Panc1 (cell line): Measurements from ENCODE around the gene GRM1.

ENCODE experiments used
- CTCF ChIP-seq: fragments of 450-650 bp; IDR thresholded peaks from 2 replicates; pipeline ENCODE4 v1.5.1; 2017; ENCODE audit warnings: mild to moderate bottlenecking
- POLR2AphosphoS5 ChIP-seq: IDR thresholded peaks from 2 replicates; pipeline ENCODE4 v1.6.1; 2012; ENCODE audit warnings: mild to moderate bottlenecking, low read depth, low read length, moderate library complexity
- REST ChIP-seq, 2 experiments: IDR thresholded peaks; 2 replicates each; pipeline ENCODE4 v1.6.1; 2011 to 2012; ENCODE audit warnings: low read depth in 2 of 2, control low read depth in 1 of 2, low read length in 1 of 2, mild to moderate bottlenecking in 1 of 2, moderate library complexity in 1 of 2; ENCODE audit not compliant: insufficient read depth in 1 of 2
- SIN3A ChIP-seq: IDR thresholded peaks from 2 replicates; pipeline ENCODE4 v1.6.1; 2012; ENCODE audit warnings: low read depth, mild to moderate bottlenecking, low read length, moderate library complexity, borderline replicate concordance; ENCODE audit not compliant: insufficient read depth

- TF ChIP-seq CTCF (no peak), POLR2AphosphoS5 (no peak), REST (IDR thresholded peaks at IDR 0.05; ENCODE audit: insufficient read depth in 1 of 2, low read depth in 2 of 2, low read length in 1 of 2) (no peak), SIN3A (no peak)
Observed at GRCh38 chr6:146351018-146351417, 322.2 kb downstream of the GRM1 start.
